MM.1S (cell line): Measurements from ENCODE around the gene LRRN2.

Source experiments
- CTCF ChIP-seq: fragments of 300-600 bp; sonication (generic); IDR thresholded peaks from 2 replicates; pipeline ENCODE4 v1.5.1; 2016; ENCODE audit warnings: antibody characterized with exemption, low read length, mixed read lengths
- EZH2 ChIP-seq: fragments of 300-600 bp; sonication (generic); optimal IDR thresholded peaks from 2 replicates; pipeline ENCODE3; 2017; ENCODE audit warnings: low read depth, mild to moderate bottlenecking, antibody characterized with exemption, low read length, mixed read lengths
- EZH2phosphoT487 ChIP-seq: fragments of 300-600 bp; sonication (generic); IDR thresholded peaks from 2 replicates; pipeline ENCODE4 v1.6.1; 2018; ENCODE audit warnings: antibody characterized with exemption, low read length

DNA sequence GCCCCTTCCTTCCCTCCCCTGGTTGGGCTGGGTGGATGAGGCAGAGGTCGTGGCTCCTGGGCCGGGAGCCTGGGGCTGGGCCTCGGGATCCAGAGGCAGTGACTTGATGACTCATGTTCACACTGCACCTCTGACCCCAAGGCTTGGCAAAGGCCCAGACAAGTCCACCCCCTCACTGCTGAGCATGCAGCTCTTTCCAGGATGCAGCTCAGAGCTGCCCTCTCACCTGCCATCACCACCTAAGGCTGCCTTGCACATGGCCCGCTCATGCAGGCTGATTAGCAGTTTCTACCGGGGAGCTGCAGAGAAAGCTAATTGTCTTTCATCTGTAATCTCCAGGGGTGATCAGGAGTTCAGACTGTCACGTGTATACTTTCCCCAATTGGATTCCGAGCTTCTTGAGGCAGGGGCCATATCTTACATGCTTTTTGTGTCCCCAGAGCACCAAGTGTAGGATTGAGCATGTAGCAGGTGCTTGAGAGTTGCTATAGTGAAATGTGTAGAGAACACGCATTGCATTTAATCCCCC is 62.1 kb downstream of the LRRN2 start:
- no peak for TF ChIP-seq CTCF
- no peak for TF ChIP-seq EZH2phosphoT487
- no peak for TF ChIP-seq EZH2
